BJ (cell line): ENCODE measurements around the gene IGSF6. TPM values are rescaled to one million over a fixed set of nuclear protein-coding genes. Genes with fewer than 3 reads are reported as not detected.

ENCODE experiments used
- CTCF ChIA-PET: fragments of 350-600 bp; formaldehyde crosslinking; extraction: SDS; loops from one replicate; lab custom pipeline; 2021; ENCODE audit warnings: antibody characterized with exemption, inconsistent platforms; lab: Yijun Ruan, JAX
- POLR2A ChIA-PET: fragments of 300-600 bp; sonication (Branson Sonifier 250); formaldehyde crosslinking; extraction: SDS; loops from one replicate; lab custom pipeline; 2021; ENCODE audit warnings: antibody characterized with exemption; lab: Charles Lee
- DNase-seq: peaks from one replicate; pipeline ENCODE4 v3.0.0-alpha.2; 2011; ENCODE audit warnings: low read depth
- H3K27me3 ChIP-seq: 2 replicates; pipeline ENCODE4 v1.6.0; 2011; ENCODE audit warnings: low read length; ENCODE audit not compliant: control insufficient read depth, insufficient read depth
- H3K36me3 ChIP-seq: 2 replicates; pipeline ENCODE4 v1.5.1; 2011; ENCODE audit warnings: low read length; ENCODE audit not compliant: control insufficient read depth, insufficient read depth
- H3K4me3 ChIP-seq: 2 replicates; pipeline ENCODE4 v1.5.1; 2011; ENCODE audit warnings: low read depth, mild to moderate bottlenecking, control low read depth, low read length
- CTCF ChIP-seq: IDR thresholded peaks from 2 replicates; pipeline ENCODE4 v1.5.1; 2011; ENCODE audit warnings: low read depth, mild to moderate bottlenecking, control low read depth, inconsistent platforms, low read length, moderate library complexity; ENCODE audit not compliant: insufficient read depth
- polyA plus RNA-seq: library from polyadenylated mRNA; depleted of rRNA; stranded (reverse); fragments of >200 nt; gene quantifications from 2 replicates; pipeline ENCODE4 v1.2.3, GENCODE V29; 2011

IGSF6 gene
- polyA plus RNA-seq, 1 experiment = not detected

- H3K4me3 ChIP-seq = no peak overlapping the region
- ChIA-PET CTCF (interaction anchor here (2.3 to 2.5 kb wide), 2 partner anchors 11 to 62 kb away, joined by 14 to 15 read pairs; no protein-coding TSS in a partner anchor), POLR2A (no interaction called here)
- H3K36me3 ChIP-seq = peaks cover 3% of the 10 kb centered on the region
- DNase-seq = no peak
- H3K27me3 ChIP-seq = no peaks in the 10 kb centered on the region
- TF ChIP-seq CTCF = no peak
Measured at GRCh38 chr16:21646091-21646490, 6.3 kb downstream of the IGSF6 start.

GRCh38 chr16:21645261-21645721 is 7.1 kb downstream of the IGSF6 start:
- no peak for DNase-seq
- POLR2A ChIA-PET = no interaction called here
- CTCF ChIA-PET = interaction anchor here (0.8 to 2.5 kb wide), 3 partner anchors 12 to 61 kb away, joined by 3 to 15 read pairs (median 14); no protein-coding TSS in a partner anchor
- Histone ChIP-seq H3K27me3 (no peaks in the 10 kb centered on the region), H3K4me3 (no peak overlapping the region), H3K36me3 (peaks cover 3% of the 10 kb centered on the region)
- TF ChIP-seq CTCF = no peak

- DNase-seq = no peak
- no peak overlapping the region for H3K4me3 ChIP-seq
- ChIA-PET POLR2A (no interaction called here), CTCF (interaction anchor here (1.0 to 6.8 kb wide), 4 partner anchors 13 to 64 kb away, joined by 4 to 64 read pairs (median 11); no protein-coding TSS in a partner anchor)
- TF ChIP-seq CTCF = no peak
- H3K27me3 ChIP-seq = no peaks in the 10 kb centered on the region
- H3K36me3 ChIP-seq = peaks cover 3% of the 10 kb centered on the region
Measured at GRCh38 chr16:21644674-21645073, 7.7 kb downstream of the IGSF6 start.

- POLR2A ChIA-PET = no interaction called here
- Histone ChIP-seq H3K36me3 (peaks cover 1% of the 10 kb centered on the region), H3K27me3 (no peaks in the 10 kb centered on the region), H3K4me3 (no peak overlapping the region)
- no peak for DNase-seq
- CTCF ChIA-PET = interaction anchor here (1.0 to 6.8 kb wide), 3 partner anchors 14 to 65 kb away, joined by 4 to 64 read pairs (median 8); no protein-coding TSS in a partner anchor
- TF ChIP-seq CTCF = no peak
Measured at GRCh38 chr16:21643785-21644184, 8.6 kb downstream of the IGSF6 start.

- ChIA-PET CTCF (interaction anchor here (0.6 to 6.8 kb wide), 5 partner anchors 13 to 66 kb away, joined by 4 to 64 read pairs (median 8); no protein-coding TSS in a partner anchor), POLR2A (no interaction called here)
- Histone ChIP-seq H3K27me3 (no peaks in the 10 kb centered on the region), H3K36me3 (peaks cover 1% of the 10 kb centered on the region), H3K4me3 (no peak overlapping the region)
- no peak for DNase-seq
- no peak for TF ChIP-seq CTCF
Measured at GRCh38 chr16:21642861-21643260, 9.5 kb downstream of the IGSF6 start.
